ENCODE measurements around the gene SCYL3. TPM values are rescaled to one million over a fixed set of nuclear protein-coding genes. Genes with fewer than 3 reads are reported as not detected.

Gene SCYL3
- polyA plus RNA-seq, 1 of the 3 experiments (the other 2 are of a cell fraction), result 5.9 TPM

DNA sequence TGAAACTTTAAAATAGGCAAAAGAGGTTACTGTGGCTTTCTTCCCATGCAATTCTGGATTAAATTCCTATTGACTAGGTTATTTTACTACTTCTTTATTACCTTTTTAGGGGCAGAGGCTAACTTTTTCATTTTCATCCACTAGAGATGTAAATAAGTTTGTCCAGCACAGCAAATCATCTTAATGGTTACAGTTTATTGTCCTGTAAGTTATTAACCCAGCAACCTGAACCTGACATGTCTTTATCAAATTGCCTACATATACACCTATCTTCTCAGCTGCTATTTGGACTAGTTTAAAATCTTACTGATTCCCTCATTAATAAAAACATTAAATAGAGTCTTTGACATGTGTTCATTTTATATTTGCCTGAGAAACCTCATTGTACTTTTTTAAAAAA lies 6.9 kb upstream of the SCYL3 start:
- no peaks in the 10 kb centered on the region for H3K9me2 ChIP-seq
- no peaks in the 10 kb centered on the region for H3F3A ChIP-seq (replicated peaks; ENCODE audit: insufficient read depth)
- no peak overlapping the region for H2AFZ ChIP-seq (ENCODE audit: low read depth)
- H3K4me3 ChIP-seq (ENCODE audit: low read depth in 2 of 2, low read length in 1 of 2), result no peak overlapping the region
- H4K20me1 ChIP-seq (ENCODE audit: insufficient read depth), result no peaks in the 10 kb centered on the region
- H3K36me3 ChIP-seq (replicated peaks in 1 of 2; ENCODE audit: control insufficient read depth in 1 of 2, insufficient read depth in 2 of 2, low read length in 1 of 2), result no peaks in the 10 kb centered on the region
- no peaks in the 10 kb centered on the region for H3K4me1 ChIP-seq (ENCODE audit: control insufficient read depth in 1 of 2, insufficient read depth in 2 of 2, low read depth in 1 of 2, low read length in 1 of 2)
- no peaks in the 10 kb centered on the region for H3K79me2 ChIP-seq (ENCODE audit: insufficient read depth)
- no peak overlapping the region for H3K27ac ChIP-seq (ENCODE audit: low read depth in 2 of 2, low read length in 1 of 2)
- CTCF ChIA-PET, result no interaction called here
- H3K9ac ChIP-seq, result no peak overlapping the region
- TF ChIP-seq, protein P1, sequence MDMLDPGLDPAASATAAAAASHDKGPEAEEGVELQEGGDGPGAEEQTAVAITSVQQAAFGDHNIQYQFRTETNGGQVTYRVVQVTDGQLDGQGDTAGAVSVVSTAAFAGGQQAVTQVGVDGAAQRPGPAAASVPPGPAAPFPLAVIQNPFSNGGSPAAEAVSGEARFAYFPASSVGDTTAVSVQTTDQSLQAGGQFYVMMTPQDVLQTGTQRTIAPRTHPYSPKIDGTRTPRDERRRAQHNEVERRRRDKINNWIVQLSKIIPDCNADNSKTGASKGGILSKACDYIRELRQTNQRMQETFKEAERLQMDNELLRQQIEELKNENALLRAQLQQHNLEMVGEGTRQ (IDR thresholded peaks at IDR 0.05; ENCODE audit: borderline replicate concordance, low read depth, low read length), result no peak
- TF ChIP-seq, protein P2, sequence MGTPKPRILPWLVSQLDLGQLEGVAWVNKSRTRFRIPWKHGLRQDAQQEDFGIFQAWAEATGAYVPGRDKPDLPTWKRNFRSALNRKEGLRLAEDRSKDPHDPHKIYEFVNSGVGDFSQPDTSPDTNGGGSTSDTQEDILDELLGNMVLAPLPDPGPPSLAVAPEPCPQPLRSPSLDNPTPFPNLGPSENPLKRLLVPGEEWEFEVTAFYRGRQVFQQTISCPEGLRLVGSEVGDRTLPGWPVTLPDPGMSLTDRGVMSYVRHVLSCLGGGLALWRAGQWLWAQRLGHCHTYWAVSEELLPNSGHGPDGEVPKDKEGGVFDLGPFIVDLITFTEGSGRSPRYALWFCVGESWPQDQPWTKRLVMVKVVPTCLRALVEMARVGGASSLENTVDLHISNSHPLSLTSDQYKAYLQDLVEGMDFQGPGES (IDR thresholded peaks at IDR 0.05; ENCODE audit: low read depth, low read length), result no peak
- TF ChIP-seq, protein P3, sequence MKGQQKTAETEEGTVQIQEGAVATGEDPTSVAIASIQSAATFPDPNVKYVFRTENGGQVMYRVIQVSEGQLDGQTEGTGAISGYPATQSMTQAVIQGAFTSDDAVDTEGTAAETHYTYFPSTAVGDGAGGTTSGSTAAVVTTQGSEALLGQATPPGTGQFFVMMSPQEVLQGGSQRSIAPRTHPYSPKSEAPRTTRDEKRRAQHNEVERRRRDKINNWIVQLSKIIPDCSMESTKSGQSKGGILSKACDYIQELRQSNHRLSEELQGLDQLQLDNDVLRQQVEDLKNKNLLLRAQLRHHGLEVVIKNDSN (IDR thresholded peaks at IDR 0.05; ENCODE audit: borderline replicate concordance, low read depth), result no peak
- TF ChIP-seq, protein P4, sequence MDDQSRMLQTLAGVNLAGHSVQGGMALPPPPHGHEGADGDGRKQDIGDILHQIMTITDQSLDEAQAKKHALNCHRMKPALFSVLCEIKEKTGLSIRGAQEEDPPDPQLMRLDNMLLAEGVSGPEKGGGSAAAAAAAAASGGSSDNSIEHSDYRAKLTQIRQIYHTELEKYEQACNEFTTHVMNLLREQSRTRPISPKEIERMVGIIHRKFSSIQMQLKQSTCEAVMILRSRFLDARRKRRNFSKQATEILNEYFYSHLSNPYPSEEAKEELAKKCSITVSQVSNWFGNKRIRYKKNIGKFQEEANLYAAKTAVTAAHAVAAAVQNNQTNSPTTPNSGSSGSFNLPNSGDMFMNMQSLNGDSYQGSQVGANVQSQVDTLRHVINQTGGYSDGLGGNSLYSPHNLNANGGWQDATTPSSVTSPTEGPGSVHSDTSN (IDR thresholded peaks at IDR 0.05), result no peak
- TF ChIP-seq MEF2A (IDR thresholded peaks at IDR 0.05; ENCODE audit: borderline replicate concordance, low read depth) (no peak), FOSL2 (IDR thresholded peaks at IDR 0.05; ENCODE audit: borderline replicate concordance, low read depth) (no peak), RAD21 (IDR thresholded peaks at IDR 0.05; ENCODE audit: low read length) (no peak), TAF1 (IDR thresholded peaks at IDR 0.05; ENCODE audit: borderline replicate concordance, low read depth, low read length) (no peak), NFIC (IDR thresholded peaks at IDR 0.05; ENCODE audit: borderline replicate concordance) (no peak), SIN3A (IDR thresholded peaks at IDR 0.05; ENCODE audit: borderline replicate concordance, low read depth, low read length) (no peak), RCOR1 (IDR thresholded peaks at IDR 0.05; ENCODE audit: low read length) (no peak), FOXJ3 (CRISPR knock-in tag; IDR thresholded peaks at IDR 0.05) (no peak), ELF1 (IDR thresholded peaks at IDR 0.05) (no peak), POLR2AphosphoS5 (IDR thresholded peaks at IDR 0.05; ENCODE audit: low read depth, low read length) (no peak)
- TF ChIP-seq, protein P5, sequence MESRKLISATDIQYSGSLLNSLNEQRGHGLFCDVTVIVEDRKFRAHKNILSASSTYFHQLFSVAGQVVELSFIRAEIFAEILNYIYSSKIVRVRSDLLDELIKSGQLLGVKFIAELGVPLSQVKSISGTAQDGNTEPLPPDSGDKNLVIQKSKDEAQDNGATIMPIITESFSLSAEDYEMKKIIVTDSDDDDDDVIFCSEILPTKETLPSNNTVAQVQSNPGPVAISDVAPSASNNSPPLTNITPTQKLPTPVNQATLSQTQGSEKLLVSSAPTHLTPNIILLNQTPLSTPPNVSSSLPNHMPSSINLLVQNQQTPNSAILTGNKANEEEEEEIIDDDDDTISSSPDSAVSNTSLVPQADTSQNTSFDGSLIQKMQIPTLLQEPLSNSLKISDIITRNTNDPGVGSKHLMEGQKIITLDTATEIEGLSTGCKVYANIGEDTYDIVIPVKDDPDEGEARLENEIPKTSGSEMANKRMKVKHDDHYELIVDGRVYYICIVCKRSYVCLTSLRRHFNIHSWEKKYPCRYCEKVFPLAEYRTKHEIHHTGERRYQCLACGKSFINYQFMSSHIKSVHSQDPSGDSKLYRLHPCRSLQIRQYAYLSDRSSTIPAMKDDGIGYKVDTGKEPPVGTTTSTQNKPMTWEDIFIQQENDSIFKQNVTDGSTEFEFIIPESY (IDR thresholded peaks at IDR 0.05; ENCODE audit: borderline replicate concordance, low read depth), result no peak
- TF ChIP-seq, protein P6, sequence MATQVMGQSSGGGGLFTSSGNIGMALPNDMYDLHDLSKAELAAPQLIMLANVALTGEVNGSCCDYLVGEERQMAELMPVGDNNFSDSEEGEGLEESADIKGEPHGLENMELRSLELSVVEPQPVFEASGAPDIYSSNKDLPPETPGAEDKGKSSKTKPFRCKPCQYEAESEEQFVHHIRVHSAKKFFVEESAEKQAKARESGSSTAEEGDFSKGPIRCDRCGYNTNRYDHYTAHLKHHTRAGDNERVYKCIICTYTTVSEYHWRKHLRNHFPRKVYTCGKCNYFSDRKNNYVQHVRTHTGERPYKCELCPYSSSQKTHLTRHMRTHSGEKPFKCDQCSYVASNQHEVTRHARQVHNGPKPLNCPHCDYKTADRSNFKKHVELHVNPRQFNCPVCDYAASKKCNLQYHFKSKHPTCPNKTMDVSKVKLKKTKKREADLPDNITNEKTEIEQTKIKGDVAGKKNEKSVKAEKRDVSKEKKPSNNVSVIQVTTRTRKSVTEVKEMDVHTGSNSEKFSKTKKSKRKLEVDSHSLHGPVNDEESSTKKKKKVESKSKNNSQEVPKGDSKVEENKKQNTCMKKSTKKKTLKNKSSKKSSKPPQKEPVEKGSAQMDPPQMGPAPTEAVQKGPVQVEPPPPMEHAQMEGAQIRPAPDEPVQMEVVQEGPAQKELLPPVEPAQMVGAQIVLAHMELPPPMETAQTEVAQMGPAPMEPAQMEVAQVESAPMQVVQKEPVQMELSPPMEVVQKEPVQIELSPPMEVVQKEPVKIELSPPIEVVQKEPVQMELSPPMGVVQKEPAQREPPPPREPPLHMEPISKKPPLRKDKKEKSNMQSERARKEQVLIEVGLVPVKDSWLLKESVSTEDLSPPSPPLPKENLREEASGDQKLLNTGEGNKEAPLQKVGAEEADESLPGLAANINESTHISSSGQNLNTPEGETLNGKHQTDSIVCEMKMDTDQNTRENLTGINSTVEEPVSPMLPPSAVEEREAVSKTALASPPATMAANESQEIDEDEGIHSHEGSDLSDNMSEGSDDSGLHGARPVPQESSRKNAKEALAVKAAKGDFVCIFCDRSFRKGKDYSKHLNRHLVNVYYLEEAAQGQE (IDR thresholded peaks at IDR 0.05; ENCODE audit: low read depth, low read length), result no peak
- TF ChIP-seq, protein P7, sequence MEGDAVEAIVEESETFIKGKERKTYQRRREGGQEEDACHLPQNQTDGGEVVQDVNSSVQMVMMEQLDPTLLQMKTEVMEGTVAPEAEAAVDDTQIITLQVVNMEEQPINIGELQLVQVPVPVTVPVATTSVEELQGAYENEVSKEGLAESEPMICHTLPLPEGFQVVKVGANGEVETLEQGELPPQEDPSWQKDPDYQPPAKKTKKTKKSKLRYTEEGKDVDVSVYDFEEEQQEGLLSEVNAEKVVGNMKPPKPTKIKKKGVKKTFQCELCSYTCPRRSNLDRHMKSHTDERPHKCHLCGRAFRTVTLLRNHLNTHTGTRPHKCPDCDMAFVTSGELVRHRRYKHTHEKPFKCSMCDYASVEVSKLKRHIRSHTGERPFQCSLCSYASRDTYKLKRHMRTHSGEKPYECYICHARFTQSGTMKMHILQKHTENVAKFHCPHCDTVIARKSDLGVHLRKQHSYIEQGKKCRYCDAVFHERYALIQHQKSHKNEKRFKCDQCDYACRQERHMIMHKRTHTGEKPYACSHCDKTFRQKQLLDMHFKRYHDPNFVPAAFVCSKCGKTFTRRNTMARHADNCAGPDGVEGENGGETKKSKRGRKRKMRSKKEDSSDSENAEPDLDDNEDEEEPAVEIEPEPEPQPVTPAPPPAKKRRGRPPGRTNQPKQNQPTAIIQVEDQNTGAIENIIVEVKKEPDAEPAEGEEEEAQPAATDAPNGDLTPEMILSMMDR (IDR thresholded peaks at IDR 0.05), result no peak
- H3K9me3 ChIP-seq, result no peaks in the 10 kb centered on the region
- DNase-seq, result no peak
- no peak overlapping the region for H3K4me2 ChIP-seq
- H3K27me3 ChIP-seq (ENCODE audit: insufficient read depth), result no peaks in the 10 kb centered on the region
- POLR2A ChIA-PET, result no interaction called here

All from SK-N-SH (cell line).